IPS-NIHi7 (cell line): ENCODE measurements around the gene ATP13A4.
A peak's percentile ranks its signal among the peaks of the same experiment; 100 is the strongest.
"Not testable (repeated sequence)": the region's sequence is repeated elsewhere in the genome, so short reads cannot be mapped to it uniquely, and the experiment has no call there.

Experiments
- DNase-seq: peaks from one replicate; pipeline ENCODE4 v3.0.0; 2012; ENCODE audit warnings: mixed read lengths; ENCODE audit errors: extremely low spot score

ATP13A4 gene

GRCh38 chr3:193559100-193559499 lies 4.4 kb upstream of the ATP13A4 start:
- no peak for DNase-seq

GRCh38 chr3:193556841-193557240 lies 2.1 kb upstream of the ATP13A4 start:
- no peak for DNase-seq

- no peak for DNase-seq
These were observed 1.1 kb downstream of the ATP13A4 start for GRCh38 chr3:193553586-193553985.

GRCh38 chr3:193552923-193553322 lies 1.8 kb downstream of the ATP13A4 start:
- DNase-seq, result no peak

- peak; percentile 9 for DNase-seq
These were observed 6.3 kb downstream of the ATP13A4 start for GRCh38 chr3:193548406-193548805.

GRCh38 chr3:193546129-193546528 lies 8.6 kb downstream of the ATP13A4 start:
- no peak for DNase-seq

- DNase-seq, result no peak
These were observed 9.4 kb downstream of the ATP13A4 start for GRCh38 chr3:193545304-193545703.

GRCh38 chr3:193544289-193544688 lies 10.4 kb downstream of the ATP13A4 start:
- DNase-seq, result no peak

GRCh38 chr3:193530231-193531165 lies 24.2 kb downstream of the ATP13A4 start:
- DNase-seq, result no peak

- not testable (repeated sequence) for DNase-seq
These were observed 28.6 kb downstream of the ATP13A4 start for GRCh38 chr3:193526085-193526484.

- DNase-seq, result no peak
These were observed 32.2 kb downstream of the ATP13A4 start for GRCh38 chr3:193522473-193522872.

GRCh38 chr3:193520738-193521137 lies 34.0 kb downstream of the ATP13A4 start:
- DNase-seq, result no peak

GRCh38 chr3:193515966-193516365 lies 38.7 kb downstream of the ATP13A4 start:
- no peak for DNase-seq

- DNase-seq, result no peak
These were observed 44.5 kb downstream of the ATP13A4 start for GRCh38 chr3:193510154-193510553.

- no peak for DNase-seq
These were observed 45.4 kb downstream of the ATP13A4 start for GRCh38 chr3:193509103-193509965.

GRCh38 chr3:193508108-193508507 lies 46.6 kb downstream of the ATP13A4 start:
- no peak for DNase-seq

GRCh38 chr3:193507566-193507965 lies 47.1 kb downstream of the ATP13A4 start:
- DNase-seq, result no peak

- no peak for DNase-seq
These were observed 47.8 kb downstream of the ATP13A4 start for GRCh38 chr3:193506921-193507320.

GRCh38 chr3:193502871-193503270 lies 51.8 kb downstream of the ATP13A4 start:
- no peak for DNase-seq

GRCh38 chr3:193499801-193500485 lies 54.8 kb downstream of the ATP13A4 start:
- no peak for DNase-seq

- DNase-seq, result no peak
These were observed 55.4 kb downstream of the ATP13A4 start for GRCh38 chr3:193499136-193499770.
